ENCODE measurements around the gene TSSK6.
A peak's percentile ranks its signal among the peaks of the same experiment; 100 is the strongest.

The TSSK6 gene

GRCh38 chr19:19502808-19503602, 12.3 kb downstream of the TSSK6 start:
- no peak for DNase-seq

DNA sequence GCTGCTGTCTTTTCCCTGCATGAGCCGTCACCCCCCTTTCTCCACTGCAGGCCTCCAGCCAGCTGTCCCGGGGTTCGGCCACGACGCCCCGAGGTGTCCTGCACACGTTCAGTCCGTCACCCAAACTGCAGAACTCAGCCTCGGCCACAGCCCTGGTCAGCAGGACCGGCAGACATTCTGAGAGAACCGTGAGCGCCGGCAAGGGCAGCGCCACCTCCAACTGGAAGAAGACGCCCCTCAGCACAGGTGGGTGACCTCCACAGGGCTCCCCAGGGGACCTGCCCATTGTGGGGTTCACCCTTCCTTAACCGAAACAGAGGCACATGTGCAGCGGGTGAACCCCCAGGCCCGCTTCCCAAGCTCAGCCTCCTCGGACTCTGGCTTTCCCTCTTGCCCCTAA, 13.1 kb downstream of the TSSK6 start:
- DNase-seq = no peak

GRCh38 chr19:19501798-19502197, 13.6 kb downstream of the TSSK6 start:
- DNase-seq = no peak

DNA sequence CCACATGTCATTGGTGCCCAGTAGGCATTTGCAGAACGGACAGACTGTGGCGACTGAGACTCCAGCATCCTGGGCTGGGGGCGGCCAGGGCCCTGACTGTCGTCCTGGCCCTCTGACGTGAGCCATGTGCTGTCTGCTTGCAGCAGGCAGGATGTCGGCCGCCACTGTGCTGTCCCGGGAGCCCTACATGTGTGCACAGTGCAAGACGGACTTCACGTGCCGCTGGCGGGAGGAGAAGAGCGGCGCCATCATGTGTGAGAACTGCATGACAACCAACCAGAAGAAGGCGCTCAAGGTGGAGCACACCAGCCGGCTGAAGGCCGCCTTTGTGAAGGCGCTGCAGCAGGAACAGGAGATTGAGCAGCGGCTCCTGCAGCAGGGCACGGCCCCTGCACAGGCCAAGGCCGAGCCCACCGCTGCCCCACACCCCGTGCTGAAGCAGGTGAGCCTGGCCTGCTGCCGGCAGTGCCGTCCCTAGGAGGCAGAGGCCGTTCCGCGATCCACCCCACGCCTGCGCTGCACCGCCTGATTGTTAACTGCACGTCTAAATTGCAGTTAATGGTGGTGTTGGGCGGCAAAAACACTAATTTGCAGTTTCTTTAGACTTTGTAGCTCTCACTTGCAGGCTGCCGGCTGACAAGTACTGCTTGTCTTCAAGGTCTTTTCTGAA, 14.2 kb downstream of the TSSK6 start:
- DNase-seq = no peak

DNA sequence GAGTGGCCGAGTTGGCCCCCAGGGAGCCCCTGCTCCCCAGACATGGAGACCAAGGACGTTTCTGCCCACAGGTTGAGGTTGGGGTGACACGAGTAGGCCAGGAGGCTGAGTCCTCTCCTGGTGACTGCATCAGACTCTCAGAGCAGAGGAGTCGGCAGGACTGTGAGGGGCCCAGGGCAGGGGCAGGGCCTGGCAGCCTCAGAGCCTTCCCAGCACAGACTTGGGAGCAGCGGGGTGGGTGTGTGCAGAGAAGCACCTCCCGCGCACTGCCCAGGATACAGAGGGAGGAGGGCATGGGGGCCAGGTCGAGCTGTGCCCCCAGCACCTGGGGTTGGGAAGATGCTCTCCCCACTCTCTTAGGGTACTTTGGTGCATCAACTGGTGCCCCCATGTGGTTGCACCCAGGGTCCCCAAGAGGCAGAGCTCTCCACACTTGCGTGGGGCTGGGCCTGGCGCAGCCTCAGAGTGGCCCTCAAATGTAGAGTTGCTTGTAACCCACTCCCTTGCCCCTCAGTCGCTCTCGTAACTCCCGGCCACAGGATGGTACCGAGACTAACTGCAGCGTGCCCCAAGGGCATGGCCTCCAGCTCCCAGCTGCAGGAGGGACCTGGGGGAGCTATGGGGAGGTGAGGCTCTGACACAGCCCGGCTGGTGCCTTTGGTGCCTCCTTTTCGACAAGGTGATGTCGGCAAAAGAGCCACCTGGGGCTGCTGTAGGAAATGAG, 15.9 kb downstream of the TSSK6 start:
- no peak for DNase-seq

GRCh38 chr19:19498255-19498991, 16.9 kb downstream of the TSSK6 start:
- DNase-seq = no peak

DNA sequence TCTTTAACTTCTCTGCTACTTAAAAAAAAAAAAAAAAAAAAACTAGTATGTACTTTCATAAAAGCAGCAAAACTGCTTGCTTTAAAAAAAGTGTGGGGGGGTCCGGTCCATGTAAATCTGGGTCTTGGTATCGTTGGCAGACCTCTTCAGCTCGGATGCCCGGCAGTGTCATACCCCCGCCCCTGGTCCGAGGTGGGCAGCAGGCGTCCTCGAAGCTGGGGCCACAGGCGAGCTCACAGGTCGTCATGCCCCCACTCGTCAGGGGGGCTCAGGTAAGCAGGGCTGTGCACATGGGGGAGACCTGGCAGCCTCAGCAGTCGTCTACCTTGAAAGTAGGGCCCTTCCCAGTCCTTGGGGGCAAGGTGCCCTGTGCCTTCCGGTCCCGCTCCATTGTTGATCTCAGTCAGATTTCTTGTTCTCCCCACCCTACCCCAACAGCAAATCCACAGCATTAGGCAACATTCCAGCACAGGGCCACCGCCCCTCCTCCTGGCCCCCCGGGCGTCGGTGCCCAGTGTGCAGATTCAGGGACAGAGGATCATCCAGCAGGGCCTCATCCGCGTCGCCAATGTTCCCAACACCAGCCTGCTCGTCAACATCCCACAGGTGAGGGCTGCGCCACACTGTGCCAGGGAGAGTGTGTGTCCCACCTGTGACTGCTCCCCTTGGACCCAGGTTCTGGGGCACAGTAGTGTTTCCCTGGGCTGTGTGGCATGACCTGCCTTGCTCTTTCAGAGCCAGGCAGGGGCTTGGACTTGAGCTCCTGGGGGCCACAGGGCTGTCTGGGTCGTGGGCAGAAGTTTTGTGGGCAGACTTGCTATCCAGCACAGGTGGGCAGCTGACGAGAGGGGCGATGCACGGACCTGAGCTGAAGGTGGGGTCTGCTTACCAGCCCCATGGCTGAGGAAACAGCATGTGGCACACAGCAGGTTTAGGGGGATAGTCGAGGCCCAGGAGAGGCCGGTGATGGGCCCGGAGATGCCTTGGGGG, 19.4 kb downstream of the TSSK6 start:
- no peak for DNase-seq

DNA sequence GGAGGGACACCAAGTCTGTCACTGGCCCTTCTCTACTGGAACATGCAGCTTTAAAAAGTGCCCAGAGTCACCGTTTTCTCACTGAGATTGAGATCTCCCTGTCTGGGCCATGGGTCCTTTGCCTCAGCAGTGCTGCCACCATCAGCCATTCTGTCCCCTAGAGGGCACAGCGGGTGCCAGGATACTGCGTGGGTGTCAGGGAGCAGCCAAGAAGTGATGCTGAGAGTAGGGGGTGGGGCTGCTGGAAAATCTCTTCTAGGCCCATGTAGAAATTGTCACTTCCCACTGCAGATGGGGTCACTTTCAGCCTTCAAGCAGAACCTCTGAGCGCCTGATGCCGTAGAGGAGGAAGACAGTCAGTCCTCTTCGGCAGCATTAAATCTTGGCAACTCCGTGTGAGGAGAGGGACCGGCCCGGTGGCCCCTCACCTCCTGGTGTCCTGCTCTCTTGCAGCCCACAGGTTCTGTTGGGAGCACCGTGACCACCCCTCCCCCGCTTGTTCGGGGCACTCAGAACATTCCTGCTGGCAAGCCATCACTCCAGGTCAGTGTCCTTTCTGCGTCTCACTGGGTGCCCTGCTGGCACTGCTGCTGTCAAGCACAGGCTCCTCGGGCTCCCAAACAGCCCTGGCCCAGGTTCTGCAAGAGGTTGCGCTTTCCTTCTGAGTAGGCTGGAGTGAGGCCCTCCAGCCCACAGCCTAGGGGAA, 21.4 kb downstream of the TSSK6 start:
- DNase-seq = no peak

DNA sequence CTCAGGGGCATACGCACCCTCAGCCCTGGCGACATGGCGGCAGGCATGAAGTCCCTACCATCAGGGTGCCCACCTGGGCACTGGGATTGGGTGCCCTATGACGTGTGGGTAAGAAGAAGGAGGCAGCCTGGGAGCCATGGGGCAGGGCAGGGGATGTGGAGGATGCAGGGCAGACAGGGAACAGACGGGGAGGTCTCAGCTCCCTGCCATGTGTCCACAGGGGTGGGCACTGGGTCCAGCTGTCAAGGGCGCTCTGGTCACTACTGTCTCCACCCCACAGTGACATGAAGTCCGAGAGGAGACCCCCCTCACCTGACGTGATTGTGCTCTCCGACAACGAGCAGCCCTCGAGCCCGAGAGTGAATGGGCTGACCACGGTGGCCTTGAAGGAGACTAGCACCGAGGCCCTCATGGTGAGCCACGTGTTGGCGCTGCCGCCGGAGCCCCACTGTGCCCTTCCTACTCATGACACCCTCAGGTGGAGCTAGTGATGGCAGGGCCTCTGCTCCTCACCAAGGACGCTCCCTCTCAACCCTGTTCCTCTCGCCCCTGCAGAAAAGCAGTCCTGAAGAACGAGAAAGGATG, 23.2 kb downstream of the TSSK6 start:
- DNase-seq = no peak

GRCh38 chr19:19491321-19492025, 23.9 kb downstream of the TSSK6 start:
- no peak for DNase-seq

- peak; percentile 93 for DNase-seq
These were observed 25.0 kb downstream of the TSSK6 start for GRCh38 chr19:19490214-19490968.

GRCh38 chr19:19489804-19490204, 25.5 kb downstream of the TSSK6 start:
- no peak for DNase-seq

- DNase-seq = peak; percentile 97
These were observed 26.3 kb downstream of the TSSK6 start for GRCh38 chr19:19488875-19489690.

- peak; percentile 80 for DNase-seq
These were observed 27.1 kb downstream of the TSSK6 start for GRCh38 chr19:19487950-19488874.

GRCh38 chr19:19487077-19487949, 28.0 kb downstream of the TSSK6 start:
- DNase-seq = no peak
